HG03095 (cell line): ENCODE measurements around the gene STUB1.

Source experiments
- ATAC-seq: cut with Tn5 transposase; IDR thresholded peaks from one replicate; pipeline ENCODE4 v1.9.1; 2021; ENCODE audit warnings: moderate library complexity; ENCODE audit not compliant: unreplicated experiment

Gene STUB1

DNA sequence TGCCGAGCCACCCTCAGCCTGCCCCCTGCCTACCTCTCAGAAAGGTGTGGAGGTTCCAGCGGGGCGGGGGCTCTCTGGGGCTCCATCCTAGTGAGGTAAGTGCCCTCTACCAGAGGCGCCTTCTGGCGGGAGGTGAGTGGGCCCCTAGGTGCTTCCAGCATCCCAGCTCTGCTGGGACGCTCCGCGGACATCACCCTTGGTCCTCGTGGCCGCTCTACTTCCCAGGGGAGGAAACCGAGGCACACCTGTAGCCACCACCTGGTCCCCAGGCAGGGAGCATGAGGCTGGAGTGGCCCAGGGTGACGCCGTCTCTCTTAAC is 37.2 kb upstream of the STUB1 start:
- no peak for ATAC-seq

DNA sequence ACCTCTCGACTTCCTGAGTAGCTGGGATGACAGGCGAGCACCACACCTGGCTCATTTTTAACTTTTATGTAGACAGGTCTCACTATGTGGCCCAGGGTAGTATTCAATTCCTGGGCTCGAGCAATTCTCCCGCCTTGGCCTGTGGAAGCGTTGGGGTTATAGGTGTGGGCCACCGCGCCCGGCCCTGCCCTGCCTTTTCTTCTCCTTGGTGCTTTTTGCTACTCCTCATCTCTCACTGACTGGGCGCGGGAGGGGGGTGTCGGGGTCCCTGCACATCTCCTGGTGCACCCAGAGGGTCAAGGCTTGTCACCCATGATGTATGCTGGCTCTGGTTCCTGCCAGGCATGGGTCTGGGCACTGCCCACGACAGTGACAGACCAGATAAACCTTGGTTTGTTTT is 35.7 kb upstream of the STUB1 start:
- ATAC-seq = no peak

DNA sequence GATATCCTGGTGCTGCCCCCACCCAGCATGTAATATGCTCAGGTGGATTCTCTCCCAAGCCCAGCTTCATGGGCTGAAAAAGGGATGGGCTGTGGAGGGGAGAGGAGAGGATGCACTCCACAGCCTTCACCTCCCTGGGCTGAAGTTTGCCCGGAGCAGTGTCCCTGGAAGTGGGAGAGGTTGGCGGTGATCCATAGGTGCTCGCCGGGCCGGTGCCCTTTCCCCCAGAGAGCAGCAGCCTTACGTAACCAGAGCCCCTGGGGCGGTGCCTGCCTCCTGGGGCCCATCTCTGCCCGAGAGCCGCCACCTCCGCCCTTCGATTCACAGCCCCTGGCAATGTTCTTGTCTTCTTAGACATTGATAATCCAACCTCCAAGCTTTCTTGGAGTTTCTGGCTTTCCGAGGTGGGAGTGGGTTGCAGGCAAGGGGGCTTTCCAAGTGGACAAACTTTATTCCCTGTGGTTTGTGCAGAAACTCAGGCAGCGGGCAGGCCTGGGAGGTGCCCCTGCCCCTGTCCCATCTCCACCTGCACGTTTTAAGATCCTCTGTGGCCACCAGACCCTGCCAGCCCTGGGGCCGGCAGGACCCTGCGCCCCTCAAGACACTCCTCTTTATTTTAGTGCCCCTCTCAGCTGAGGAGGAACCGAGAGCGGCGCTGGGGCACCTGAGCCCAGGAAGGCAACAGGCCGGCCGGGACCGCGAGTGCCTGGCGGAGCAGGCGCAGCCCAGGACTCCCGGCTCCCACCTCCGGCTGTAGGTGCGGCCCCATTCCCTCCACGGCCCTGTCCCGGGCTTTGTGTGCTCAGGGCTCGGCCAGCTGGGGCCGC is 34.1 kb upstream of the STUB1 start:
- ATAC-seq = no peak

DNA sequence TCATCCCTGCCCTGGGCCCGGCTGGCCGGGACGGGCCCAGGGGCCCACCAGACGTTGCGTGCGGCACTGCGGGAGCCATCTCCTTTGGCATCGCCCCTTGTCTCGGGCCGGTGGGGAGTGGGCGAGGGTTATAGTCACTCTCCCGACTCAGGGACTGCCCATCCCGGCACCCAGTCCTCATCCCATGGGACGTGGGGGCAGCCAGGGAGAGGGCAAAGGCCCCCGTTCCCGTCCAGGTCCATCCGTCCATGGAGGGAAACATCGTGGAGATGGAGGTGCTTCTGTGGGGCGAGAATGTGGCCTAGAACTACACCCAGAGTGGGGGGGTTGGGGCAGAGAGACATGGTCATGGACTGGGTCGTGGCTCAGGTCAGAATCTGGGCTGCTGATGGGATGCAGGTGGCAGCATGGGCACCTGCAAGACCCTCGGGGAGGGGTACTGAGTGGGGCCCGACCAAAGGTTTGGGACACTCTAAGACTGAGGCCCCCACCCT is 33.5 kb upstream of the STUB1 start:
- ATAC-seq = no peak

DNA sequence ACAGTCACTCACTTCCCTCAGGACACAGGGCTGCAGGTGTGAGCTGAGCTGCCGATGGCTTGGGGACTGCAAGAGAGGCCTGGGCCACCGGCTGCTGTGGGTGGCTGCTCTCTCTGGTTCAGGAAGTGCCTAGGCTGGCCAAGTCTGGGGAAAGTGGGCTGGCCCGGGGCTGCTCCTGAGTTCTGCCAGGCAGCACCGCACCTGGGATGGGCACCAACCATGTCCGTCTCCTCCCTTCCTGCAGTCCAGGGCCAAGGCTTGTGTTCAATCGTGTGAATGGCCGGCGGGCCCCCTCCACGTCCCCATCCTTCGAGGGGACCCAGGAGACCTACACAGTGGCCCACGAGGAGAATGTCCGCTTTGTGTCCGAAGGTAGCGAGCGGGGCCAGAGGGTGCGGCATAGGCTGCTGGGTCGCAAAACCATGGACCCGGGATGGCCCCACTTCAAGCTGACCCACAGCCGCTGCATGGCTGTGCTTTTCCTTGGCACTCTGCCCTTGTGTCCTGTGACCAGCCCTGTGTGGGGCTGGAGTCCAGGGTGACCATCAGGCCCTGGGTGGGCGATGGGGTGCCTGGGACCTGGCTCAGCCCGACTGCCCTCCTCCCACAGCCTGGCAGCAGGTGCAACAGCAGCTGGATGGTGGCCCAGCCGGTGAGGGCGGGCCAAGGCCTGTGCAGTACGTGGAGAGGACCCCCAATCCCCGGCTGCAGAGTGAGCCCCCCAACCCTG is 32.9 kb upstream of the STUB1 start:
- ATAC-seq = no peak

DNA sequence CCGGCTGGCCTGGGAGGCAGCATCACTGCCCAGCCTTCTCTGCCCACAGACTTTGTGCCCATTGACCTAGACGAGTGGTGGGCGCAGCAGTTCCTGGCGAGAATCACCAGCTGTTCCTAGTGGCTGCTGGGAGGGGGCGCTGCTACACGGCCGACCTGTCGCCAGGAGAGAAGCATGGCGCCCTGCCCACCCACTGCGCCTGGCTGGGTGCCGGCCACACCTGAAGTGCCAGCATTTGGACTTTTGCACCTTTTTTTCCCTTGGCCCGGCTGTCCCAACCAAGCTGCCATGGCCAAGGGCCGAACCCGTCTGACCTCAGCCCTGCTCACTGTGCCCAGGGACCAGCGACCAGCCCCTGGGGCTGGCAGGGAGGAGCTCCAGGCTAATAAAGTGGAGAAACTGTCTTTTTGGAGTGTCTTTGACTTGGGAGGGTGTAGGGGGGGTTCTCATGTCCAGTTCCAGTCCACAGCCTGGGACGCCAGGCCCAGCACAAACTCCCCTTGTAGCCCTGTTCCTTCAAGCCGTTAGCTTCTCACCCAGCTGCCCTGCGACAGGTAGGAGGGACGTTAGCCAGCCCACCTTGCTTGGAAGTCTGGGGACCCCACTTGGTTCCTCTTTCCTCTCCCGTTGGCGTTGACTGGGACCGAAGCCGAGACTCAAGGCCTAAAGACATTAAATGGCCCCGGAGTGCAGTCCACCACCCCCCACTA is 32.0 kb upstream of the STUB1 start:
- no peak for ATAC-seq

DNA sequence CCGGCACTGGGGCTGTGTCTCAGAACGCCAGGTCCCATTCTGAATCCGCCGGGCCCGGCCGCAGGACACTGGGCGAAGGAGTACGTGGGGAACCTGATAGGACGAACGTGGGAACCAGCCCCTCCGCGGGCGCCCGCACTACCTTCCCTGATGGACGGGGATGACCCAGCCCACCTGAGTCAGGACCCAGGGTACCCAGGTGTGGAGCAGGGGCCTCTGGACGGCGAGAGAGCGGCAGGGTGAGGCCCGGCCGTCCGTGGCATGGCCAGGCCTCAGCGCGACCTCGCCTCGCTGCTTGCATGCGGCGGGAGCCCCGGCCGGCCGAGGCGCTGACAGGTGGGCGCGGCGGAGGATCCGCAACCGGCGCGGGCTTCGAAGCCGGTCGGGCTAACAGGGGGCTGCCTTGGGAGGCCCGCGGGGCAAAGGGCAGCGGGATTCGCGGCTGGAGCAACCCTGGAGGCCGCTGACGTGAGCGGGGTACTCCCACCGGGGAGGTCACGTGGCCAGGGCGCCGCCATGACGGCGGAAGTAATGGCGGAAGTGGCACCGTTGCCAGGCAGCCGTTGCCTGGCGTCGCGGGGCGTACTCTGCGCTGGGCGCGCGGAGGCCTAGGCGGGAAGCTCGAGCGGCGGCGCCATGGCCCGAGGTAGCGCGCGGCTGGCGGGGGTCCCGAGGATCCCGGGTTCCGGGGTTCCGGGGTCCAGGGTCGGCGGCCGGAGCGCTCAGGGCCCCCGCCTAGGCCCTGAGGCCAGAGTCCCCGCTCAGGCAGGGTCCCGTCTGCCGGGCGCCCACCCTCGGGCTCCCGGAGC is 31.2 kb upstream of the STUB1 start, which contains the start of gene WDR90:
Gene WDR90, plus strand, starts transcription at position 585 of the 809 bp plus-strand sequence. Its CDS starts 52 bp downstream, at position 637.
- peak; percentile 64 for ATAC-seq

DNA sequence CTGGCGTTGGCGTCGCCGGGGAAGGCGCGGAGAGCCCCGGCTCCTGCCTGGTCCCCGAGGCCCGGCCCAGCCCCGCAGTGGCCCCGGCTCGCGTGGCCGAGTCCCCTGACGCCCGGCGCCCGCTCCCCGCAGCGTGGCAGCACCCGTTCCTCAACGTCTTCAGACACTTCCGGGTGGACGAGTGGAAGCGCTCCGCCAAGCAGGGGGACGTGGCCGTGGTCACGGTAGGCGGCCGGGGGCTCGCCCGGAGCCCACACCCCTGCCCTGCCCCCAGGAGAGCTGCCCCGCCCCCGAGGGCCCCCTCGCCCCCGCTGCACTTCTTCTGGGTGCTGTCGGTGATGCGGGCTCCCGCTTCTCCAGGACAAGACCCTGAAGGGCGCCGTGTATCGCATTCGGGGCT is 30.6 kb upstream of the STUB1 start:
- ATAC-seq = no peak

DNA sequence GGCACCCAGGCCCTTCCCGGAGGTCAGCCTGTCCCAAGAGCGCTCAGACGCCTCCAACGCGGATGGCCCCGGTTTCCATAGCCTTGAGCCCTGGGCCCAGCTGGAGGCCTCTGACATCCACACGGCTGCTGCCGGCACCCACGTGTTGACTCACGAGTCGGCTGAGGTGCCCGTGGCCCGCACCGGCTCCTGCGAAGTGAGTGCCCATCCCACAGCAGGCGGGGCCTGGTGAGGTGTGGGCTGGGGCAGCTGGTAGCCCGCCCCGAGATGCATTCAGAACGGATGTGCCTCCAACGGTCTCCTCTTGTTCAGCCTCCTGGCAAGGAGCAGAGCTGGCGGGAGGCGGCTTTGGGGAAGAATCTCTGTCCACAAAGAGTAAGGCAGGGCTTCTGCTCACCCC is 28.4 kb upstream of the STUB1 start:
- ATAC-seq = no peak

DNA sequence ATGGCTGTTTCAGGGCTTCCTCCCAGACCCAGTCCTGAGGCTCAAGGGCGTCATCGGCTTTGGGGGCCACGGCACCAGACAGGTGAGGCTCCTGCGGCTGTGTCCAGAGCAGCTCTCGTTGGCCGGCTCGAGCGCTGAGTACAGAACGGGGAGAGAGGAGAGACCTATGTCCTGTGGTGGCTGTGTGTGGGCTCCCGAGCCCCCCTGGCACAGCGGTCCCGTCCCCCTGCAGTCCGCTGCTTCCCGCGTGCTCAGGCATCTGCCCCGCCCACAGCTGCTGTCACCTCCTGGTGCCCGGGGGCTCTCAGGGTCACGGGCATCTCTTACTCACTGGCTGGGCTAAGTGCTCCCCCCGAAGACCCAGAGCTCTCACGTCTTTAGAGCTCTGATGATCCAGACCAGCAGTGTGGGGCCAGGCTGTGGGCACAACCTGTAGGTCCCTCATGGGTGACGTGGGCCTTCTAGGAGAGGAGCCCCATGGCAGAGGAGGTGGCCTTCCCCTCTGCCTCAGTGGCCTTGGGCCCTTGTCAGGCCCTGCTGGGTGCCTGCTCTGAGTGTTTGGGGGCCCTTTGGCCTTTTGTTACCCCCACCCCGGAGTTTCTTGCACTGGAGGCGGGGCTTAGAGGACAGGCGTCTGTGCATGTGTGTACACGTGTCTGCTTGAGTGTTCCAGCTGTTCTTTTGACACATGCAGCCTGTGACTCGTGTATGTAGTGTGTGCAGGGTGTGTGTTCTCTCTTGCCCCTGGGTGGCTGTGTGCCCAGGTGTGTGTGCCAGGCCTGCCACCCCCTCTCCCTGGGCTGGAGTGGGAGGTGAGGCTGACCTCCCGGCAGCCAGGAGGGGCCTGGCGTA is 27.5 kb upstream of the STUB1 start:
- no peak for ATAC-seq

DNA sequence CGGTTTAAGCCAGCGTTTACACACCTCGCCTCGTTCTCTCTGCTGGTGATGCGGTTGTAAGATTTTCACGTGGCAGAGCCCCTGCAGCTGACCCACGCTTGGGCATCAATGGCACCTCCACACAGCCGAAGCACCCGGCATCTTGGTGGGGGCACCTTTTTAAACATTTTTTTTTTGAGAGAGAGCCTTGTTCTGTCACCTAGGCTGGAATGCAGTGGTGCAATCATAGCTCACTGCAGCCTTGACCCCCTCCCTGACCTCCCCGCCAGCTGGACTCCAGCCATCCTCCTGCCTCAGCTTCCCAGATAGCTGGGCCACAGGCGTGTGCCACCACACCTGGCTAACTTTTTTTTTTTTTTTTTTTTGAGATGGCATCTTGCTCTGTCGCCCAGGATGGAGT is 26.2 kb upstream of the STUB1 start:
- no peak for ATAC-seq

DNA sequence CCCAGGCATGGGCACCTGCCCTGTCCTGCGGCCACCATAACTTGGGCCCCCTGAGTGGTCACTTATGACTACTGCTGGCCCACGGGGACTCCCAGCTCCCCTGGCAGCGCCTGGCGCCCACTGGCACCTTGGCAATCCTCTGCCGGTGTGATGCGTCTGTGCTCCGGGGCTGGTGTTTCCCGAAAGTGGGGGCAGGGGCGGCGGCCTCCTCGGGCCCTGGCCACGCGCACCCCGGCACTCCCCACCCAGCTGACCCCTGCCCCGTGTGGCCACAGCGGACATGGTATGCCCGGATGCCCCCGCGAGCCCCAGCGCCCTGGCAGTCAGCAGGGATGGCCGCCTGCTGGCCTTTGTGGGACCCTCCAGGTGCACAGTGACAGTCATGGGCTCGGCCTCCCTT is 22.7 kb upstream of the STUB1 start:
- no peak for ATAC-seq

DNA sequence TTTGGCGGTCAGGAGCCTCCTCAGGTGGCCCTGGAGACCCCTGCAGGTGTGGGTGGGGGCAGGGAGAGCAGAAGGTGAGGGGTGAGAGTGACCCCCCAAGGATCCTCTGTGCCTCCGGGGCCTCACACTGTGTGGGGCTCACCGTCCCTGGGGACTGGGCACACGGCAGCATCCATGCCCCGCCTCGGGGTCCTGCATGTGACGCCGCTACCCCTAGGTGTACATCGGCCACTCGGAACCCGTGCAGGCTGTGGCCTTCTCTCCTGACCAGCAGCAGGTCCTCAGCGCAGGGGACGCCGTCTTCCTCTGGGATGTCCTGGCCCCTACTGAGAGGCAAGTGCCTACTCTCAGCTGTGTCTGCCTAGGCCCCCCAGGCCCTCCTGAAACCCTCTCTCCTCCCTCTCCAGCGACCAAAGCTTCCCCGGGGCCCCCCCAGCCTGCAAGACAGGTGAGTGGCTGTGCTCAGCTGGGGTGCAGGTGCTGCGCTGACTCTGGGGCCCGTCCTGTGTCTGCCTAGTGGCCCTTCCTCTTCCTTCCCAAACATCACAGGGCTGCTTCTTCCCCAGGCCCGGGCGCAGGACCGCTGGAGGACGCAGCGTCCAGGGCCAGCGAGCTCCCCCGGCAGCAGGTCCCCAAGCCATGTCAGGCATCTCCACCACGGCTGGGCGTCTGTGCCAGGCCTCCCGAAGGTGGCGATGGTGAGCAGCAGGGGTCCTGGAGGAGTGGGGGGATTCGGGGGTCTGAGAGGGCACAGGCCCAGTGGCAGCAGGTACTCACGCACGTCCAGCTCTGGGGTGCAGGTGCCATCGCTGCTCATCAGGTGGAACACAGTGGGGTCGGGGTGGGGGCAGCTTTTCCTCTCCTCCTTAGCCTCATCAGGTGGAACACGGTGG is 21.3 kb upstream of the STUB1 start:
- ATAC-seq = no peak

DNA sequence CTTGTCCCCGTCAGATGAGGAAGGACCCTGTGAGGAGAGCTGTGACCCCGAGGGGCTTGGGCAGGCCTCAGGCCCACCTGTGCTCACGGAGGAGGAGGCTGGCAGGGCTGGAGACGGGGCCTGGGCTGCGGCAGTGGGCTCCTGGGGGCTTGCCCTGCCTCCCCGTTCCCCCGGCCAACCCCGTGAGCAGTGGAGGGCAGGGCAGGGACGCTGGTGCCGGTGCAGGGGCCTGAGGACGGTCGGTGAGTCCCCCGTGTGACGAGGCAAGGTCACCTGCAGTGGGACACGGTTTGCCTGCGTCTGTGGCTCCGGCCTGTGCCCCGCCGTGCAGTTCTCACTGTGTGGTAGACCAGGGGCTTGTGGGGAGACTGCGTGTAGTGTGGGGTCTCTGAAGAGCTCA is 20.6 kb upstream of the STUB1 start:
- no peak for ATAC-seq

DNA sequence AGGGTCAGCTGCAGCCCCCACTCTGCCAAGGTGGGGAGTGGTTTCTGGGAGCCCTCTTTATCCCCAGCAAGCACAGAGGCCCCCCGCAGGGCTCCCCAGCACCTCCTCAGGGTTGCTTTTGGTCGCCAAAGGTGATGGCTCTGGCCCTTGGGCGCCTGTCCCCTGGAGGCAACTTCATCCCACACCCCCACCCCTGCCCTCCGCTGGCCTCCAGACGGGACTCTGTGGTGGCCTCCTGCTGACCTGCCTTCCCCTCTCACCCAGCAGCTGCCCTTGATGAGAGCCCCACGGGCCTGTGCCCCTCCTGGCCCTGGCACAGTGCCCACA is 20.1 kb upstream of the STUB1 start:
- ATAC-seq = no peak

DNA sequence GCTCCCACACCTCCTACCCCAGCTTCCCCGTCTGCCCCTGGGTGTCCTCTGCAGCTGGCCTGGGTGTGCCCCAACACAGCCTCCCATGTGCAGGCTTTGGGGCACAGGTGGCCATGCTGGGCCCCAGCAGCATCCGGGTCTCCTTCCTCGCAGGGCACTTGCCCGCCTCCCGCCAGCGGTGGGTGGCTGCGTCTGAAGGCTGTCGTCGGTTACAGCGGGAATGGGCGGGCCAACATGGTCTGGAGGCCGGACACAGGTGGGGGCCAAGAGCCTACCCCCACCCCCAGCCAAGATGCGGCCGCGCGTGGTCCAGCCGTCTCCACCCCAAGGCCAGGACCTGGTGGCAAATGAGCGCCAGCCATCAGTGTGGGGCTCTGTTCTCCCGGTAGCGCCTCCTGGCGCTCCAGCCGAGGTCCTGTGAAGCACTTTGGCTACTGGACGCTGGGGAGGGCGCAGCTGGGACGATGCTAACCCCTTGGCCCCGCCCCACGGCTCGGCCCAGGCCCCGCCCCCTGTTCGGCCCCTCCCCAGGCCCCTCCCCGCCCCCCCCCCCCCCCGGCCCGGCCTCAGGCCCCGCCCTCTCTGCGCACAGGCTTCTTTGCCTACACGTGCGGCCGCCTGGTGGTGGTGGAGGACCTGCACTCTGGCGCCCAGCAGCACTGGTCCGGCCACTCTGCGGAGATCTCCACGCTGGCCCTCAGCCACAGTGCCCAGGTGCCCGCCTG is 19.6 kb upstream of the STUB1 start:
- ATAC-seq = no peak

DNA sequence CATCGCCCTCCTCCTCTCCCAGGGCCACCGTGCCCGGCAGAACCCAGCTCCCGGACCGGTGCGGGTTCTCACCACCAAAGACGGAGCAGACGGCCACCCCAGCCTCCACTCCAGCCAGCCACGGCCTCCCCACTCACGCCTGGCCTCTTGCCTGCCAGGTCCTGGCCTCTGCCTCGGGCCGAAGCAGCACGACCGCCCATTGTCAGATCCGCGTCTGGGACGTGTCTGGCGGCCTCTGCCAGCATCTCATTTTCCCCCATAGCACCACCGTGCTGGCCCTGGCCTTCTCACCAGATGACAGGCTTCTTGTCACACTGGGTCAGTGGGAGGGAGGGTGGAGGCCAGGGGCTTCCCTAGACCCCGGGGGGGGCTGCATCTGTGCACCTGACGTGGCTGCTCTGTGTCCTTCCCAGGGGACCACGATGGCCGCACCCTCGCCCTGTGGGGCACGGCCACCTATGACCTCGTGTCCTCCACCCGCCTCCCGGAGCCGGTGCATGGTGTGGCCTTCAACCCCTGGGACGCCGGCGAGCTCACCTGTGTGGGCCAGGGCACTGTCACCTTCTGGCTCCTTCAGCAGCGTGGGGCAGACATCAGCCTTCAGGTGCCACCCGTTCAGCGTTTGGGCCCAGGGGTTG is 18.9 kb upstream of the STUB1 start:
- no peak for ATAC-seq

DNA sequence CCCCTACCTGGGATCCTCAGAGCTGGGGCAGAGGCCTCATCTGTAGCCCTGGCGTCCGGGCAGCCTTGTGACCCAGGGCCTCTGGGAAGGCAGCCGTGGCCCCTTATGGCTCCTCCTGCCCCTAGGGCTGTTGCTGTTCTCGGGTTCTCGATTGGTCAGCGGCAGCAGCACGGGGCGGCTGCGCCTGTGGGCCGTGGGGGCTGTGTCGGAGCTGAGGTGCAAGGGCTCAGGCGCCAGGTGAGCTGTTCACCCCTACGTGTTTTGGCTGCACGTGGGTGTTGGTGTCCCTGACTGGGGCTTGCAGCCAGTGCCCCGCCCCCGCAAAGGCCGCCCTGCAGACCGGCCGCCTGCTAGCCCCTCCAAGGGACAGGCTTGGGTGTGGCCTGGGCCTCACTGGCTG is 18.1 kb upstream of the STUB1 start:
- no peak for ATAC-seq
